Measurements from ENCODE around the gene ITPKB. TPM values are rescaled to one million over a fixed set of nuclear protein-coding genes. Genes with fewer than 3 reads are reported as not detected.
"Not testable (repeated sequence)": the region's sequence is repeated elsewhere in the genome, so short reads cannot be mapped to it uniquely, and the experiment has no call there.

The ITPKB gene
- total and polyA plus RNA-seq, 5 donors: 9.6 to 15.4 (median 9.9) TPM

GRCh38 chr1:226754097-226754496 is 15.0 kb upstream of the ITPKB start:
- 95% methylated on average over 7 of the region's 7 CpGs for WGBS
- Histone ChIP-seq H3K4me1 (ENCODE audit: control insufficient read depth, insufficient read depth, low read length) (no peaks in the 10 kb centered on the region), H3K4me3 (ENCODE audit: low read length) (no peak overlapping the region), H3K9me3 (ENCODE audit: control insufficient read depth, low read length) (no peaks in the 10 kb centered on the region), H3K27me3 (ENCODE audit: control insufficient read depth, insufficient read depth) (no peaks in the 10 kb centered on the region), H3K27ac (ENCODE audit: low read length) (no peak overlapping the region)
- DNase-seq (no peak), ATAC-seq (no peak)
- intact Hi-C loops (cut with DNase I): no loop called here

GRCh38 chr1:226751703-226752102 is 12.6 kb upstream of the ITPKB start:
- H3K9me3 ChIP-seq (ENCODE audit: control insufficient read depth, low read length): no peaks in the 10 kb centered on the region
- H3K27ac ChIP-seq (ENCODE audit: low read length): no peak overlapping the region
- ATAC-seq: no peak
- WGBS: 68% methylated on average over 3 of the region's 3 CpGs
- no peak overlapping the region for H3K4me3 ChIP-seq (ENCODE audit: low read length)
- intact Hi-C loops (cut with DNase I): no loop called here
- no peaks in the 10 kb centered on the region for H3K4me1 ChIP-seq (ENCODE audit: control insufficient read depth, insufficient read depth, low read length)
- no peak for DNase-seq
- no peaks in the 10 kb centered on the region for H3K27me3 ChIP-seq (ENCODE audit: control insufficient read depth, insufficient read depth)

- intact Hi-C loops (cut with DNase I): no loop called here
- Histone ChIP-seq H3K4me3 (ENCODE audit: low read length) (no peak overlapping the region), H3K4me1 (ENCODE audit: control insufficient read depth, insufficient read depth, low read length) (no peaks in the 10 kb centered on the region), H3K9me3 (ENCODE audit: control insufficient read depth, low read length) (no peaks in the 10 kb centered on the region), H3K27ac (ENCODE audit: low read length) (no peak overlapping the region), H3K27me3 (ENCODE audit: control insufficient read depth, insufficient read depth) (no peaks in the 10 kb centered on the region)
- 90% methylated on average over 2 of the region's 2 CpGs for WGBS
- no peak for ATAC-seq
- DNase-seq: no peak
Observed at GRCh38 chr1:226751214-226751613, 12.1 kb upstream of the ITPKB start.

GRCh38 chr1:226749467-226749866 is 10.4 kb upstream of the ITPKB start:
- ATAC-seq (no peak), DNase-seq (no peak)
- no peak overlapping the region for H3K4me3 ChIP-seq (ENCODE audit: low read length)
- WGBS: 89% methylated on average over 11 of the region's 11 CpGs
- H3K9me3 ChIP-seq (ENCODE audit: control insufficient read depth, low read length): no peaks in the 10 kb centered on the region
- H3K4me1 ChIP-seq (ENCODE audit: control insufficient read depth, insufficient read depth, low read length): no peaks in the 10 kb centered on the region
- intact Hi-C loops (cut with DNase I): no loop called here
- no peak overlapping the region for H3K27ac ChIP-seq (ENCODE audit: low read length)
- no peaks in the 10 kb centered on the region for H3K27me3 ChIP-seq (ENCODE audit: control insufficient read depth, insufficient read depth)

GRCh38 chr1:226748306-226748705 is 9.2 kb upstream of the ITPKB start:
- no peak overlapping the region for H3K4me3 ChIP-seq (ENCODE audit: low read length)
- H3K27ac ChIP-seq (ENCODE audit: low read length): no peak overlapping the region
- no peaks in the 10 kb centered on the region for H3K4me1 ChIP-seq (ENCODE audit: control insufficient read depth, insufficient read depth, low read length)
- H3K9me3 ChIP-seq (ENCODE audit: control insufficient read depth, low read length): no peaks in the 10 kb centered on the region
- intact Hi-C loops (cut with DNase I): no loop called here
- H3K27me3 ChIP-seq (ENCODE audit: control insufficient read depth, insufficient read depth): no peaks in the 10 kb centered on the region
- DNase-seq (no peak), ATAC-seq (no peak)
- 79% methylated on average over 4 of the region's 4 CpGs for WGBS

GRCh38 chr1:226747519-226748263 is 8.6 kb upstream of the ITPKB start:
- ATAC-seq; H3K27me3 ChIP-seq (ENCODE audit: control insufficient read depth, insufficient read depth); H3K9me3 ChIP-seq (ENCODE audit: control insufficient read depth, low read length); H3K27ac ChIP-seq (ENCODE audit: low read length); DNase-seq; intact Hi-C loops (cut with DNase I); H3K4me1 ChIP-seq (ENCODE audit: control insufficient read depth, insufficient read depth, low read length); H3K4me3 ChIP-seq (ENCODE audit: low read length): not testable (repeated sequence)
- 94% methylated on average over 17 of the region's 17 CpGs for WGBS

- H3K9me3 ChIP-seq (ENCODE audit: control insufficient read depth, low read length): no peaks in the 10 kb centered on the region
- no peaks in the 10 kb centered on the region for H3K27me3 ChIP-seq (ENCODE audit: control insufficient read depth, insufficient read depth)
- ATAC-seq (no peak), DNase-seq (no peak)
- no peak overlapping the region for H3K27ac ChIP-seq (ENCODE audit: low read length)
- H3K4me3 ChIP-seq (ENCODE audit: low read length): no peak overlapping the region
- H3K4me1 ChIP-seq (ENCODE audit: control insufficient read depth, insufficient read depth, low read length): no peaks in the 10 kb centered on the region
- intact Hi-C loops (cut with DNase I): no loop called here
Observed at GRCh38 chr1:226743259-226743658, 4.2 kb upstream of the ITPKB start.

GRCh38 chr1:226741009-226741408 is 1.9 kb upstream of the ITPKB start:
- 86% methylated on average over 3 of the region's 3 CpGs for WGBS
- no peak overlapping the region for H3K27ac ChIP-seq (ENCODE audit: low read length)
- intact Hi-C loops (cut with DNase I): no loop called here

GRCh38 chr1:226739696-226740065 is 599 bp upstream of the ITPKB start:
- DNase-seq (no peak), ATAC-seq (no peak)
- no peak overlapping the region for H3K27ac ChIP-seq (ENCODE audit: low read length)
- peak overlapping the region; percentile 90 for H3K4me3 ChIP-seq (ENCODE audit: low read length)
- no peaks in the 10 kb centered on the region for H3K27me3 ChIP-seq (ENCODE audit: control insufficient read depth, insufficient read depth)
- 64% methylated on average over 3 of the region's 3 CpGs for WGBS
- no peaks in the 10 kb centered on the region for H3K4me1 ChIP-seq (ENCODE audit: control insufficient read depth, insufficient read depth, low read length)
- no peaks in the 10 kb centered on the region for H3K9me3 ChIP-seq (ENCODE audit: control insufficient read depth, low read length)
- intact Hi-C loops (cut with DNase I): loop anchor here (2.0 to 10.0 kb wide), 5 partner anchors 83 to 107 kb away; no protein-coding TSS in a partner anchor

More at GRCh38 chr1:226741009-226741408, 1.9 kb upstream of the ITPKB start:
- Histone ChIP-seq H3K27me3 (ENCODE audit: control insufficient read depth, insufficient read depth) (no peaks in the 10 kb centered on the region), H3K4me3 (ENCODE audit: low read length) (no peak overlapping the region), H3K4me1 (ENCODE audit: control insufficient read depth, insufficient read depth, low read length) (no peaks in the 10 kb centered on the region), H3K9me3 (ENCODE audit: control insufficient read depth, low read length) (no peaks in the 10 kb centered on the region)
- DNase-seq (no peak), ATAC-seq (no peak)

GRCh38 chr1:226738421-226738994 is 574 bp downstream of the ITPKB start:
- intact Hi-C loops (cut with DNase I): loop anchor here (2.0 to 10.0 kb wide), 5 partner anchors 84 to 106 kb away; no protein-coding TSS in a partner anchor
- peak overlapping the region; percentile 67 for H3K27ac ChIP-seq (ENCODE audit: low read length)
- under 1% methylated on average over 52 of the region's 52 CpGs for WGBS
- no peaks in the 10 kb centered on the region for H3K4me1 ChIP-seq (ENCODE audit: control insufficient read depth, insufficient read depth, low read length)
- H3K27me3 ChIP-seq (ENCODE audit: control insufficient read depth, insufficient read depth): no peaks in the 10 kb centered on the region
- DNase-seq (peak; percentile 47 to 76 (median 73)), ATAC-seq (peak; percentile 62 to 70)
- no peaks in the 10 kb centered on the region for H3K9me3 ChIP-seq (ENCODE audit: control insufficient read depth, low read length)
- H3K4me3 ChIP-seq (ENCODE audit: low read length): peak overlapping the region; percentile 90

- ATAC-seq (peak; percentile 46 to 64), DNase-seq (peak; percentile 50 to 80 (median 77))
- no peaks in the 10 kb centered on the region for H3K4me1 ChIP-seq (ENCODE audit: control insufficient read depth, insufficient read depth, low read length)
- H3K27ac ChIP-seq (ENCODE audit: low read length): peak overlapping the region; percentile 67
- no peaks in the 10 kb centered on the region for H3K9me3 ChIP-seq (ENCODE audit: control insufficient read depth, low read length)
- intact Hi-C loops (cut with DNase I): loop anchor here (2.0 to 10.0 kb wide), 5 partner anchors 84 to 106 kb away; no protein-coding TSS in a partner anchor
- H3K4me3 ChIP-seq (ENCODE audit: low read length): peak overlapping the region; percentile 90
- WGBS: under 1% methylated on average over 49 of the region's 49 CpGs
- no peaks in the 10 kb centered on the region for H3K27me3 ChIP-seq (ENCODE audit: control insufficient read depth, insufficient read depth)
Observed at GRCh38 chr1:226737819-226738420, 1.2 kb downstream of the ITPKB start.

All from right cardiac atrium (tissue), 5 donors.